Measurements from ENCODE around the gene SSRP1. TPM values are rescaled to one million over a fixed set of nuclear protein-coding genes. Genes with fewer than 3 reads are reported as not detected.

Gene SSRP1
- total and polyA plus RNA-seq, 2 of the 13 experiments (the other 11 are each of a cell fraction or from before 2014, with no cell fraction given): 93.6 to 129 TPM

GRCh38 chr11:57335343-57336110 is at the start of gene SSRP1 (continued):
- peak; percentile 40; the same call in 1 of the 2 replicates for TF ChIP-seq GMEB1 (CRISPR knock-in tag; IDR thresholded peaks at IDR 0.05; ENCODE audit: borderline replicate concordance)
- no peak for TF ChIP-seq PBX3 (CRISPR knock-in tag; IDR thresholded peaks at IDR 0.05; ENCODE audit: borderline replicate concordance)
- peak; percentile 70 for TF ChIP-seq FOXP4 (CRISPR knock-in tag; IDR thresholded peaks at IDR 0.05)
- peak; percentile 39; the same call in 1 of the 2 replicates for TF ChIP-seq HDAC2 (CRISPR knock-in tag; IDR thresholded peaks at IDR 0.05)
- no peak for TF ChIP-seq ZNF589 (CRISPR knock-in tag; conservative IDR thresholded peaks at IDR 0.05)
- no peak for TF ChIP-seq IRX3 (CRISPR knock-in tag; IDR thresholded peaks at IDR 0.05; ENCODE audit: borderline replicate concordance, low read depth)
- TF ChIP-seq HOXA3 (CRISPR knock-in tag; IDR thresholded peaks at IDR 0.05): peak; percentile 90
- no peak for TF ChIP-seq NR0B2 (CRISPR knock-in tag; IDR thresholded peaks at IDR 0.05)
- TF ChIP-seq ZNF747 (CRISPR knock-in tag; IDR thresholded peaks at IDR 0.05; ENCODE audit: borderline replicate concordance): no peak; the same call in 1 of the 2 replicates
- TF ChIP-seq ZNF775 (CRISPR knock-in tag; IDR thresholded peaks at IDR 0.05; ENCODE audit: borderline replicate concordance): no peak
- no peak for TF ChIP-seq MTA1 (CRISPR knock-in tag; IDR thresholded peaks at IDR 0.05; ENCODE audit: borderline replicate concordance)
- no peak for TF ChIP-seq CERS6 (CRISPR knock-in tag; IDR thresholded peaks at IDR 0.05)
- no peak for TF ChIP-seq BRCA1 (CRISPR knock-in tag; IDR thresholded peaks at IDR 0.05)
- TF ChIP-seq ZNF17 (CRISPR knock-in tag; IDR thresholded peaks at IDR 0.05): no peak
- no peak for TF ChIP-seq ZC3H4 (CRISPR knock-in tag; IDR thresholded peaks at IDR 0.05; ENCODE audit: borderline replicate concordance)
- peak; percentile 48 for TF ChIP-seq FOXO1 (CRISPR knock-in tag; IDR thresholded peaks at IDR 0.05)
- no peak for TF ChIP-seq POGK (CRISPR knock-in tag; conservative IDR thresholded peaks at IDR 0.05)

Measured in HepG2 (cell line).